Measurements from ENCODE around the gene ARHGEF40.
A peak's percentile ranks its signal among the peaks of the same experiment; 100 is the strongest.

The ARHGEF40 gene

GRCh38 chr14:21060614-21061346 is 9.3 kb upstream of the ARHGEF40 start:
- DNase-seq = no peak

- no peak for DNase-seq
These were observed 8.8 kb upstream of the ARHGEF40 start for GRCh38 chr14:21061347-21061668.

GRCh38 chr14:21063479-21063878 is 6.6 kb upstream of the ARHGEF40 start:
- no peak for DNase-seq

- no peak for DNase-seq
These were observed 3.1 kb upstream of the ARHGEF40 start for GRCh38 chr14:21066882-21067502.

GRCh38 chr14:21068521-21069387 is 1.4 kb upstream of the ARHGEF40 start:
- peak; percentile 54 for DNase-seq

- no peak for DNase-seq
These were observed 569 bp upstream of the ARHGEF40 start for GRCh38 chr14:21069388-21070082.

- DNase-seq = no peak
These were observed 613 bp downstream of the ARHGEF40 start for GRCh38 chr14:21070610-21071224.

- DNase-seq = peak; percentile 60
These were observed 1.3 kb downstream of the ARHGEF40 start for GRCh38 chr14:21071225-21072030.

GRCh38 chr14:21072031-21072473 is 1.9 kb downstream of the ARHGEF40 start:
- DNase-seq = no peak

- DNase-seq = no peak
These were observed 2.8 kb downstream of the ARHGEF40 start for GRCh38 chr14:21072781-21073339.

- no peak for DNase-seq
These were observed 3.8 kb downstream of the ARHGEF40 start for GRCh38 chr14:21073921-21074320.

GRCh38 chr14:21074398-21075272 is 4.5 kb downstream of the ARHGEF40 start:
- no peak for DNase-seq

GRCh38 chr14:21075719-21076437 is 5.8 kb downstream of the ARHGEF40 start:
- DNase-seq = no peak

- DNase-seq = no peak
These were observed 7.6 kb downstream of the ARHGEF40 start for GRCh38 chr14:21077672-21078071.

GRCh38 chr14:21078287-21078686 is 8.2 kb downstream of the ARHGEF40 start:
- DNase-seq = no peak

- no peak for DNase-seq
These were observed 8.6 kb downstream of the ARHGEF40 start for GRCh38 chr14:21078726-21079125.

GRCh38 chr14:21081521-21082142 is 11.5 kb downstream of the ARHGEF40 start:
- DNase-seq = no peak

- DNase-seq = no peak
These were observed 13.6 kb downstream of the ARHGEF40 start for GRCh38 chr14:21083565-21084325.
